Activated CD4-positive, alpha-beta T cell treated with anti-CD3 and anti-CD28 coated beads, Interleukin-2, amount 50 U/mL, for 48 hours (primary cell): ENCODE measurements around the gene SFT2D1.
A peak's percentile ranks its signal among the peaks of the same experiment; 100 is the strongest.

Experiments
- DNase-seq, 2 experiments: peaks; one replicate each; pipeline ENCODE4 v3.0.0-alpha.2; 2020

Gene SFT2D1

GRCh38 chr6:166331503-166332415, 10.6 kb downstream of the SFT2D1 start:
- DNase-seq: no peak

GRCh38 chr6:166330612-166331011, 11.7 kb downstream of the SFT2D1 start:
- no peak for DNase-seq

GRCh38 chr6:166325383-166326042, 16.8 kb downstream of the SFT2D1 start:
- no peak for DNase-seq

- no peak for DNase-seq
These were observed 18.9 kb downstream of the SFT2D1 start for GRCh38 chr6:166323395-166323794.

GRCh38 chr6:166318649-166319600, 23.4 kb downstream of the SFT2D1 start:
- DNase-seq: no peak

GRCh38 chr6:166318227-166318626, 24.1 kb downstream of the SFT2D1 start:
- DNase-seq: no peak

GRCh38 chr6:166317261-166318212, 24.8 kb downstream of the SFT2D1 start:
- DNase-seq: no peak

- no peak for DNase-seq
These were observed 26.9 kb downstream of the SFT2D1 start for GRCh38 chr6:166315436-166315835.

- DNase-seq: no peak
These were observed 27.9 kb downstream of the SFT2D1 start for GRCh38 chr6:166314454-166314853.

- DNase-seq: peak; percentile 51 to 62
These were observed 28.9 kb downstream of the SFT2D1 start for GRCh38 chr6:166313255-166314070.

GRCh38 chr6:166312832-166313231, 29.5 kb downstream of the SFT2D1 start:
- no peak for DNase-seq

GRCh38 chr6:166310634-166311033, 31.7 kb downstream of the SFT2D1 start:
- no peak for DNase-seq

GRCh38 chr6:166309977-166310376, 32.4 kb downstream of the SFT2D1 start:
- DNase-seq: no peak

- DNase-seq: no peak
These were observed 33.4 kb downstream of the SFT2D1 start for GRCh38 chr6:166308769-166309589.

GRCh38 chr6:166308033-166308768, 34.1 kb downstream of the SFT2D1 start, which contains the start of gene PRR18:
Gene PRR18 (minus strand): TSS chr6:166308392. CDS start chr6:166308142, 250 bp downstream.
- DNase-seq: peak; percentile 8 to 22

- peak; percentile 14 to 21 for DNase-seq
These were observed 35.0 kb downstream of the SFT2D1 start for GRCh38 chr6:166307082-166308032.

GRCh38 chr6:166306378-166307081, 35.8 kb downstream of the SFT2D1 start:
- no peak for DNase-seq
